Calu3 (cell line): Measurements from ENCODE around the gene RAD51B. TPM values are rescaled to one million over a fixed set of nuclear protein-coding genes. Genes with fewer than 3 reads are reported as not detected.
"Not testable (repeated sequence)": the region's sequence is repeated elsewhere in the genome, so short reads cannot be mapped to it uniquely, and the experiment has no call there.

Experiments
- BruUV-seq: library from RNA; stranded (reverse); fragments of 400-500 nt; replicated peaks from 2 replicates; lab custom pipeline; 2021; lab: Mats Ljungman, UMichigan
- CTCF ChIA-PET: fragments of 300-600 bp; sonication (Branson Sonifier 250); formaldehyde crosslinking; loops from one replicate; lab custom pipeline; 2022; ENCODE audit warnings: antibody characterized with exemption; lab: Charles Lee
- DNase-seq: peaks from one replicate; pipeline ENCODE4 v3.0.0; 2022
- H3K27ac Mint-ChIP-seq: one replicate; pipeline ENCODE4 v1.8.0; 2022; ENCODE audit warnings: mixed read lengths; ENCODE audit not compliant: unreplicated experiment
- H3K27me3 Mint-ChIP-seq: one replicate; pipeline ENCODE4 v1.8.0; 2022; ENCODE audit warnings: mixed read lengths; ENCODE audit not compliant: unreplicated experiment
- H3K36me3 Mint-ChIP-seq: one replicate; pipeline ENCODE4 v1.8.0; 2022; ENCODE audit warnings: mild to moderate bottlenecking, moderate library complexity, mixed read lengths; ENCODE audit not compliant: insufficient read depth, unreplicated experiment
- H3K4me1 Mint-ChIP-seq: one replicate; pipeline ENCODE4 v1.8.0; 2022; ENCODE audit warnings: mild to moderate bottlenecking, low read depth, mixed read lengths; ENCODE audit not compliant: unreplicated experiment
- H3K4me3 Mint-ChIP-seq: one replicate; pipeline ENCODE4 v1.8.0; 2022; ENCODE audit warnings: mild to moderate bottlenecking, low read depth, moderate library complexity, mixed read lengths; ENCODE audit not compliant: unreplicated experiment
- H3K9me3 Mint-ChIP-seq: one replicate; pipeline ENCODE4 v1.8.0; 2022; ENCODE audit warnings: low read depth, mixed read lengths; ENCODE audit not compliant: unreplicated experiment
- CTCF ChIP-seq: fragments of 200-600 bp; IDR thresholded peaks from one replicate; pipeline ENCODE4 v1.8.0; 2022; ENCODE audit warnings: antibody characterized with exemption; ENCODE audit not compliant: unreplicated experiment
- intact Hi-C: fragments of 100-400 bp; cut with micrococcal nuclease; formaldehyde crosslinking; loops from one replicate; pipeline ENCODE4 v1.10.0; 2022; ENCODE audit not compliant: unreplicated experiment
- total RNA-seq: library from RNA; stranded (reverse); gene quantifications from 2 replicates; pipeline ENCODE4 v1.2.3, GENCODE V29; 2022

Gene RAD51B
- total RNA-seq, 1 experiment from 2014 or later: 24.7 TPM

GRCh38 chr14:68020999-68021663, 201.6 kb downstream of the RAD51B start:
- H3K27ac Mint-ChIP-seq: no peak overlapping the region
- intact Hi-C loops: no loop called here
- H3K27me3 Mint-ChIP-seq: no peaks in the 10 kb centered on the region
- no peaks in the 10 kb centered on the region for H3K36me3 Mint-ChIP-seq
- no peak for DNase-seq
- CTCF ChIA-PET: no interaction called here
- no peak for TF ChIP-seq CTCF
- H3K9me3 Mint-ChIP-seq: peaks cover 7% of the 10 kb centered on the region
- BruUV-seq: no TSS peak
- no peaks in the 10 kb centered on the region for H3K4me1 Mint-ChIP-seq
- H3K4me3 Mint-ChIP-seq: no peak overlapping the region

- Mint-ChIP-seq H3K27me3 (no peaks in the 10 kb centered on the region), H3K9me3 (peaks cover 22% of the 10 kb centered on the region), H3K4me3 (no peak overlapping the region), H3K36me3 (no peaks in the 10 kb centered on the region), H3K4me1 (no peaks in the 10 kb centered on the region), H3K27ac (no peak overlapping the region)
- no peak for DNase-seq
- CTCF ChIA-PET: interaction anchor here (0.6 kb wide), 1 partner anchor 88 kb away, joined by 6 read pairs; no protein-coding TSS in a partner anchor
- no TSS peak for BruUV-seq
- intact Hi-C loops: no loop called here
- TF ChIP-seq CTCF: no peak
These were observed 207.7 kb downstream of the RAD51B start for GRCh38 chr14:68027276-68027675.

- Mint-ChIP-seq H3K9me3 (peaks cover 17% of the 10 kb centered on the region), H3K36me3 (no peaks in the 10 kb centered on the region), H3K27ac (no peak overlapping the region), H3K27me3 (no peaks in the 10 kb centered on the region), H3K4me1 (no peaks in the 10 kb centered on the region), H3K4me3 (no peak overlapping the region)
- CTCF ChIA-PET: interaction anchor here (0.6 kb wide), 1 partner anchor 88 kb away, joined by 6 read pairs; no protein-coding TSS in a partner anchor
- BruUV-seq: no TSS peak
- intact Hi-C loops: no loop called here
- no peak for DNase-seq
- TF ChIP-seq CTCF: no peak
These were observed 208.5 kb downstream of the RAD51B start for GRCh38 chr14:68028075-68028474.

GRCh38 chr14:68031011-68031410, 211.4 kb downstream of the RAD51B start:
- peaks cover 17% of the 10 kb centered on the region for H3K9me3 Mint-ChIP-seq
- H3K27ac Mint-ChIP-seq, H3K27me3 Mint-ChIP-seq, H3K4me1 Mint-ChIP-seq, intact Hi-C loops, H3K36me3 Mint-ChIP-seq, DNase-seq, H3K4me3 Mint-ChIP-seq, BruUV-seq, CTCF ChIA-PET: not testable (repeated sequence)

- Mint-ChIP-seq H3K9me3 (peaks cover 17% of the 10 kb centered on the region), H3K36me3 (no peaks in the 10 kb centered on the region), H3K4me1 (no peaks in the 10 kb centered on the region), H3K27me3 (no peaks in the 10 kb centered on the region), H3K4me3 (no peak overlapping the region), H3K27ac (no peak overlapping the region)
- BruUV-seq: no TSS peak
- intact Hi-C loops: no loop called here
- CTCF ChIA-PET: no interaction called here
- no peak for TF ChIP-seq CTCF
- no peak for DNase-seq
These were observed 212.6 kb downstream of the RAD51B start for GRCh38 chr14:68032154-68032553.
